Breast epithelium (tissue), 4 donors: Measurements from ENCODE around the gene CLPX. TPM values are rescaled to one million over a fixed set of nuclear protein-coding genes. Genes with fewer than 3 reads are reported as not detected.

Experiments
- DNase-seq, 2 donors: peaks; one replicate each; pipeline ENCODE4 v3.0.0-alpha.2; 2019; ENCODE audit warnings: low spot score in 2 of 2
- H3K27ac ChIP-seq, 2 donors: fragments of 200-600 bp; sonication (generic) in 1 of 2; one replicate each; pipeline ENCODE4 v1.5.1; 2016 to 2019; ENCODE audit warnings: mild to moderate bottlenecking in 1 of 2
- H3K27me3 ChIP-seq, 2 donors: fragments of 200-600 bp; sonication (generic) in 1 of 2; one replicate each; pipeline versions ENCODE4 v1.5.1 to v1.6.0; 2017 to 2019; ENCODE audit warnings: control low read depth in 1 of 2, mild to moderate bottlenecking in 1 of 2
- H3K36me3 ChIP-seq: fragments of 200-600 bp; one replicate; pipeline ENCODE4 v1.5.1; 2019
- H3K4me1 ChIP-seq, 2 donors: fragments of 200-600 bp; sonication (generic); one replicate each; pipeline ENCODE4 v1.5.1; 2016 to 2019; ENCODE audit warnings: control low read depth in 1 of 2
- H3K4me3 ChIP-seq, 3 donors: fragments of 200-600 bp; sonication (generic); 1 replicate in 2 of 3; 2 replicates in 1 of 3; pipeline ENCODE4 v1.5.1; 2016 to 2019; ENCODE audit warnings: mild to moderate bottlenecking in 3 of 3, moderate library complexity in 2 of 3
- H3K9me3 ChIP-seq, 2 donors: fragments of 200-600 bp; sonication (generic) in 1 of 2; one replicate each; pipeline ENCODE4 v1.5.1; 2016 to 2019; ENCODE audit warnings: control low read depth in 1 of 2
- POLR2A ChIP-seq: fragments of 450-650 bp; IDR thresholded peaks from one replicate; pipeline ENCODE4 v1.6.1; 2016; ENCODE audit warnings: antibody characterized with exemption, mild to moderate bottlenecking, moderate library complexity
- POLR2AphosphoS5 ChIP-seq, 3 donors: sonication (generic); formaldehyde crosslinking; IDR thresholded peaks; one replicate each; pipeline ENCODE4 v1.6.1; 2017; ENCODE audit warnings: antibody characterized with exemption in 3 of 3
- intact Hi-C: fragments of 100-400 bp; cut with DNase I; formaldehyde crosslinking; loops from one replicate; pipeline ENCODE4 v1.15.1; 2023; ENCODE audit warnings: low total_unique reads
- total RNA-seq, 3 donors: library from RNA; depleted of rRNA; stranded (reverse); fragments of >200 nt; gene quantifications; one replicate each; pipeline ENCODE4 v1.1.0, GENCODE V29; 2016
- TF ChIP-seq, protein P1 (sequence below), 3 donors: fragments of 450-650 bp; IDR thresholded peaks; one replicate each; pipeline ENCODE4 v1.5.1; 2016 to 2017; ENCODE audit warnings: antibody characterized with exemption in 3 of 3, mild to moderate bottlenecking in 3 of 3, moderate library complexity in 3 of 3

The CLPX gene
- total RNA-seq, 3 donors from 2014 or later: 47.5 to 71.9 (median 51.8) TPM

DNA sequence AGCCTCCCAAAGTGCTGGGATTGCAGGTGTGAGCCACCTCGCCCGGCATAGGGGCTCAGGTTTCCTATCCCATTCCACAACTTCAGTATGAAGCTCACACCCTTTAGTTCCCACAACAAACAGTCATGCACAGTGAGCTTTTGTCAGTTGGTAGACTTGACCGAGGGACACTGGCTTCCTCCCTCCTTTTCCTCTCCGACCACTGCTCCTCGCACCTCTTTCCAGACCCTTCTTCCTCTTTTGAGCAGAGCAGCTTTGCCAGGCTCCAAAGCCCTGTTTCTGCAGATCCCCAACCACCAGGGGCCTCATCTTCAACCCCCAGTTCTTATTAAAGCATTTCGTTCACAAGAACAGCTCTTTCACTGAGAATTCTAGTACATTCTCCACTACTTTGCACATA, 38.9 kb upstream of the CLPX start:
- Histone ChIP-seq H3K36me3 (no peaks in the 10 kb centered on the region), H3K27ac (no peak overlapping the region), H3K4me3 (no peak overlapping the region), H3K27me3 (no peaks in the 10 kb centered on the region), H3K9me3 (no peaks in the 10 kb centered on the region), H3K4me1 (no peaks in the 10 kb centered on the region)
- intact Hi-C loops: no loop called here
- DNase-seq: no peak
- TF ChIP-seq POLR2AphosphoS5 (IDR thresholded peaks at IDR 0.05) (no peak), POLR2A (no peak)
- TF ChIP-seq, protein P1, sequence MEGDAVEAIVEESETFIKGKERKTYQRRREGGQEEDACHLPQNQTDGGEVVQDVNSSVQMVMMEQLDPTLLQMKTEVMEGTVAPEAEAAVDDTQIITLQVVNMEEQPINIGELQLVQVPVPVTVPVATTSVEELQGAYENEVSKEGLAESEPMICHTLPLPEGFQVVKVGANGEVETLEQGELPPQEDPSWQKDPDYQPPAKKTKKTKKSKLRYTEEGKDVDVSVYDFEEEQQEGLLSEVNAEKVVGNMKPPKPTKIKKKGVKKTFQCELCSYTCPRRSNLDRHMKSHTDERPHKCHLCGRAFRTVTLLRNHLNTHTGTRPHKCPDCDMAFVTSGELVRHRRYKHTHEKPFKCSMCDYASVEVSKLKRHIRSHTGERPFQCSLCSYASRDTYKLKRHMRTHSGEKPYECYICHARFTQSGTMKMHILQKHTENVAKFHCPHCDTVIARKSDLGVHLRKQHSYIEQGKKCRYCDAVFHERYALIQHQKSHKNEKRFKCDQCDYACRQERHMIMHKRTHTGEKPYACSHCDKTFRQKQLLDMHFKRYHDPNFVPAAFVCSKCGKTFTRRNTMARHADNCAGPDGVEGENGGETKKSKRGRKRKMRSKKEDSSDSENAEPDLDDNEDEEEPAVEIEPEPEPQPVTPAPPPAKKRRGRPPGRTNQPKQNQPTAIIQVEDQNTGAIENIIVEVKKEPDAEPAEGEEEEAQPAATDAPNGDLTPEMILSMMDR (IDR thresholded peaks at IDR 0.05): no peak

DNA sequence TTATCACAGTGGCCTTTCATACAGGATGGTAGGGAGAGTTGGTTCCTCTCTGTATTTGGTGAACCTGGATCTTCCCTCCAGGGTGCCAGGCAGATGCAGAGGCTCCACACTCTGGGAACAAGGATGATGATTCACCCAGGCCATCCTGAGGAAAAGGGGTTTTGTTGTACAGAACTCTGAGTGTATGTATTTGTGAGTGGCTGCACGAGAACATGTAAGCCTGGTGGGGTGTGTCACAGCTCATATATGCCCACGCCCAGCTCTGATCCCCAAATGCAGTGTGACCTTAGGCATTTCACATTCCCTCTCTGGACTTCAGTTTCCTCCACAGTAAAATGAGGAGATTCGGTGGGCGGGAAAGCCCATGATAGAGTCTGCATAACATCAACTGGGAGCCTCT, 37.7 kb upstream of the CLPX start:
- DNase-seq: no peak
- TF ChIP-seq, protein P1 (IDR thresholded peaks at IDR 0.05): no peak
- Histone ChIP-seq H3K4me3 (no peak overlapping the region), H3K9me3 (no peaks in the 10 kb centered on the region), H3K27me3 (no peaks in the 10 kb centered on the region), H3K36me3 (no peaks in the 10 kb centered on the region), H3K27ac (no peak overlapping the region), H3K4me1 (no peaks in the 10 kb centered on the region)
- intact Hi-C loops: no loop called here

DNA sequence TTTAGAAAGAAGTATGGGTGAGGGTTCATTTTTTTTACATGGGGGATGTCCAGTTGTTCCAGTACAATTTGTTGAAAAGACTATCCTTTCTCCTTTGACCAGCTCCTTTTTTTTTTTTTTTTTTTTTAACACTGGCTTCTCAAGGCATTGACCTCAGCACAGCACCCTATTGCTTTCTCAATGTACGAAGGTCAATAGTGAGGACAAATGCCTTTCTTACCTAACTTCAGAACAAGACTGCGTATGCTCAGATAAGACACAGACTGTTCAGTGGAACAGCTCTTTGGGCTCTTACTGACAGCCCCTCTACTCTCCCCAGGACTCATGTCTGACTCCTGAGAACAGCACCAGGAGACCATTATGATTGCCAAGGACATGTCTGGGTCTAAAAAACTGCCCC, 36.6 kb upstream of the CLPX start:
- Histone ChIP-seq H3K27ac (no peak overlapping the region), H3K4me3 (no peak overlapping the region), H3K4me1 (no peaks in the 10 kb centered on the region), H3K9me3 (no peaks in the 10 kb centered on the region), H3K27me3 (no peaks in the 10 kb centered on the region), H3K36me3 (no peaks in the 10 kb centered on the region)
- intact Hi-C loops: no loop called here
- DNase-seq: no peak
- TF ChIP-seq POLR2AphosphoS5 (IDR thresholded peaks at IDR 0.05) (no peak), POLR2A (no peak)
- TF ChIP-seq, protein P1 (IDR thresholded peaks at IDR 0.05): no peak

DNA sequence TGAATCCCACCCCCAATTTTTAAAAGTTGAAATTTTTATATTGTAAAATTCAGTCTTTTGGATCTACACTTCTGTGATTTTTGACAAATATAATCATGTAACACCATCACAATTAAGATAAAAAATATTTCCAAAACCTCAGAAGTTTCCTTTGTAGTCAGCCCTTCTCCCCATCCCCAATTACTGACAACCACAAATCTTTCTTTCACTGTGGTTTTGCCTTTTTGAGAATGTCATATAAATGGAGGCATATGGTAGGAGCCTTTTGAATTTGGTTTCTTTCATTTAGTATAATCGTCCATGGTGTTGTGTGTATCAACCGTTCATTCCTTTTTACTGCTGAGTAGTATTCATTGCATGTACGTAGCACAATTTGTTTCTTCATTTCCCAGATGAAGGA, 34.0 kb upstream of the CLPX start:
- H3K4me1 ChIP-seq: no peaks in the 10 kb centered on the region
- no peaks in the 10 kb centered on the region for H3K9me3 ChIP-seq
- H3K27ac ChIP-seq: no peak overlapping the region
- no peak for DNase-seq
- H3K27me3 ChIP-seq: no peaks in the 10 kb centered on the region
- intact Hi-C loops: no loop called here
- H3K4me3 ChIP-seq: no peak overlapping the region
- no peaks in the 10 kb centered on the region for H3K36me3 ChIP-seq
- TF ChIP-seq POLR2A (no peak), POLR2AphosphoS5 (IDR thresholded peaks at IDR 0.05) (no peak)

DNA sequence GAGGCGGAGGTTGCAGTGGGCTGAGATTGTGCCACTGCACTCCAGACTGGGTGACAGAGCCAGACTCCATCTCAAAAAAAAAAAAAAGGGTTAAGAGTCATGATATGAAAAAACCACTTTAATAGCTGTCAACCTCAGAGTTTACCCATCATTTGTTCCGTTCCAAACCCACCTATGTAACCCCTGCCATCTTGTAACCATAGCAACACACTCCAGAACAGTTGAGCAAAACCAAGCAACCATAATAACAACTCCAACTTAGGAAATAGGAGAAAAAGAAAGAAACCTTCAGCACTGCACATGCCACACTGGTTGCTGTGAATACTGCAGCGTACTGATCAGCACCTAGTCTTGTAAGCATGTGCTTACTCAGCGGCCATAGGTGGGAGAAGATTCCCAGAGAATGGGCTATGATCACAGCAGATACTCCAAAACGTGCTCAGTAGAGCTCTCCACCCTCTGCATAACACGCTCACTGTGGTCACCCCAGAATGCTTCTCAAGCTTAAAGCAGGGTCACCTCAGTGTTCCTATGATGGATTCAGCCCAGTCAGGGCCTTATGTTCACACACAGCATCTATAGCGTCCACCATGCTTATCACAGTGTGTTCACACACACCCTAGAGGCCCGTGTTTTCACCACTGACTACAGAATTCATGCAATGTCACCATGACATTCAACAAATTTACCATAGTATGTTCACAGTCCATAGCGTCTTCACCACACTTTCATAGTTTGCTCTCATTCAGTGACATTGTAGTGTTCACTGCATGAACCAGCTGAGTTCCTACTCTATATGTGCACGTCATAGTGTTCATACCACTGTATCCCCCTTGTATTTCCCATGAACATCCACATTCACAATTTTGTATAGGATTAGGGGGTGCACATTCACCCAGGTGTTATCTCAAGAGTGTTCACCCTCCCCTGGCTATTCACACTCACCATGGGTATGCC, 32.7 kb upstream of the CLPX start:
- no peak for DNase-seq
- Histone ChIP-seq H3K36me3 (no peaks in the 10 kb centered on the region), H3K27me3 (no peaks in the 10 kb centered on the region), H3K4me3 (no peak overlapping the region), H3K9me3 (no peaks in the 10 kb centered on the region), H3K27ac (no peak overlapping the region), H3K4me1 (no peaks in the 10 kb centered on the region)
- intact Hi-C loops: no loop called here
- TF ChIP-seq, protein P1 (IDR thresholded peaks at IDR 0.05): no peak
- TF ChIP-seq POLR2AphosphoS5 (IDR thresholded peaks at IDR 0.05) (no peak), POLR2A (no peak)
